ENCODE results near the gene ENDOD1. TPM values are rescaled to one million over a fixed set of nuclear protein-coding genes. Genes with fewer than 3 reads are reported as not detected.

Gene ENDOD1
- total RNA-seq, 1 donor from 2014 or later: 25.7 TPM

- no peak for DNase-seq (ENCODE audit: low spot score in 2 of 2)
- FAIRE-seq: no peak
These were observed 67.4 kb downstream of the ENDOD1 start for GRCh38 chr11:95156916-95157541.

- DNase-seq (ENCODE audit: low spot score in 2 of 2) (no peak), FAIRE-seq (no peak)
These were observed 68.2 kb downstream of the ENDOD1 start for GRCh38 chr11:95157824-95158223.

- no peak for FAIRE-seq
- no peak for DNase-seq (ENCODE audit: low spot score in 2 of 2)
These were observed 71.6 kb downstream of the ENDOD1 start for GRCh38 chr11:95161248-95161647.

GRCh38 chr11:95163106-95163505 lies 73.5 kb downstream of the ENDOD1 start:
- DNase-seq (ENCODE audit: low spot score in 2 of 2) (no peak), FAIRE-seq (no peak)

- FAIRE-seq: no peak
These were observed 76.0 kb downstream of the ENDOD1 start for GRCh38 chr11:95165638-95166037.

GRCh38 chr11:95166781-95167180 lies 77.1 kb downstream of the ENDOD1 start:
- no peak for FAIRE-seq

More at GRCh38 chr11:95165638-95166037, 76.0 kb downstream of the ENDOD1 start:
- no peak for DNase-seq (ENCODE audit: low spot score in 2 of 2)

GRCh38 chr11:95170294-95170693 lies 80.6 kb downstream of the ENDOD1 start:
- no peak for DNase-seq (ENCODE audit: low spot score in 2 of 2)
- FAIRE-seq: no peak

More at GRCh38 chr11:95166781-95167180, 77.1 kb downstream of the ENDOD1 start:
- no peak for DNase-seq (ENCODE audit: low spot score in 2 of 2)

- no peak for FAIRE-seq
These were observed 86.3 kb downstream of the ENDOD1 start for GRCh38 chr11:95175818-95176380.

More at GRCh38 chr11:95175818-95176380, 86.3 kb downstream of the ENDOD1 start:
- no peak for DNase-seq (ENCODE audit: low spot score in 2 of 2)

Other genes starting within 250 kb of the ENDOD1 start
- 53.8 TPM for gene CWC15, start 116.3 kb upstream of the ENDOD1 start, total RNA-seq
- gene KDM4D, start 116.1 kb upstream of the ENDOD1 start, total RNA-seq: 2.0 TPM
- gene KDM4E, start 64.6 kb upstream of the ENDOD1 start, total RNA-seq: not detected
- gene KDM4F, start 40.4 kb upstream of the ENDOD1 start, total RNA-seq: not detected
- 20.0 TPM for gene SRSF8, start 22.9 kb upstream of the ENDOD1 start, total RNA-seq
- 62.4 TPM for gene SESN3, start 141.4 kb downstream of the ENDOD1 start, total RNA-seq

Data from frontal cortex (tissue), 4 donors.